BE2C (cell line): ENCODE data around the gene TEKT3.

Experiments used
- DNase-seq: peaks from one replicate; pipeline ENCODE4 v3.0.0-alpha.2; 2020
- H3K27me3 ChIP-seq: fragments of 250-450 bp; sonication (Bioruptor Pico); 2 replicates; pipeline ENCODE4 v1.5.1; 2020; ENCODE audit warnings: mild to moderate bottlenecking
- H3K36me3 ChIP-seq: fragments of 250-450 bp; sonication (Bioruptor Pico); 2 replicates; pipeline ENCODE4 v1.5.1; 2020; ENCODE audit warnings: mild to moderate bottlenecking
- H3K4me1 ChIP-seq: fragments of 250-450 bp; sonication (Bioruptor Pico); 2 replicates; pipeline ENCODE4 v1.5.1; 2020
- H3K4me3 ChIP-seq: 2 replicates; pipeline ENCODE4 v1.5.1; 2011; ENCODE audit warnings: low read depth, low read length
- H3K9me3 ChIP-seq: fragments of 250-450 bp; sonication (Bioruptor Pico); 2 replicates; pipeline ENCODE4 v1.5.1; 2020
- TF ChIP-seq, protein P1 (sequence below): IDR thresholded peaks from 2 replicates; pipeline ENCODE4 v1.5.1; 2012; ENCODE audit warnings: mild to moderate bottlenecking, low read depth, low read length

The TEKT3 gene

DNA sequence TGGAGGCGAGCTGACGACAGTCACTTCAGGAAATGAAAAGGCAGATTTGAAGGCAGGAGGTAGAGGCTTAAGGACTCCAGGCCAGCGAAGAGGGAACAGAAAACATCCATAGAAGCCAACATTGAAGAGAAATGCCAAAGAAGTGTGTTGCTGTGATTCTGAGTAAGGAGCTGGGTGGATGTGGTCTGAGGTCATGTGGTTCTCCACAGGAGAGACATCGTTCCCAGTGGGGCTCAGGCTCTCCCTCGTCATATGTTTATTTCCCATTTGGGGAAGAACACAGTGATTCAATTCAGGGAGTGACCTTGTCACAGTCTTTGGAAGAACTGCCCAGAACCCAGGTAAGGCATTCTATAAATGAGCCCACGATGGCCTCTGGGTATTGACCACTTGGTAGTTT is 69.7 kb downstream of the TEKT3 start:
- Histone ChIP-seq H3K36me3 (no peaks in the 10 kb centered on the region), H3K4me1 (no peaks in the 10 kb centered on the region), H3K27me3 (no peaks in the 10 kb centered on the region), H3K9me3 (no peaks in the 10 kb centered on the region), H3K4me3 (no peak overlapping the region)
- TF ChIP-seq, protein P1, sequence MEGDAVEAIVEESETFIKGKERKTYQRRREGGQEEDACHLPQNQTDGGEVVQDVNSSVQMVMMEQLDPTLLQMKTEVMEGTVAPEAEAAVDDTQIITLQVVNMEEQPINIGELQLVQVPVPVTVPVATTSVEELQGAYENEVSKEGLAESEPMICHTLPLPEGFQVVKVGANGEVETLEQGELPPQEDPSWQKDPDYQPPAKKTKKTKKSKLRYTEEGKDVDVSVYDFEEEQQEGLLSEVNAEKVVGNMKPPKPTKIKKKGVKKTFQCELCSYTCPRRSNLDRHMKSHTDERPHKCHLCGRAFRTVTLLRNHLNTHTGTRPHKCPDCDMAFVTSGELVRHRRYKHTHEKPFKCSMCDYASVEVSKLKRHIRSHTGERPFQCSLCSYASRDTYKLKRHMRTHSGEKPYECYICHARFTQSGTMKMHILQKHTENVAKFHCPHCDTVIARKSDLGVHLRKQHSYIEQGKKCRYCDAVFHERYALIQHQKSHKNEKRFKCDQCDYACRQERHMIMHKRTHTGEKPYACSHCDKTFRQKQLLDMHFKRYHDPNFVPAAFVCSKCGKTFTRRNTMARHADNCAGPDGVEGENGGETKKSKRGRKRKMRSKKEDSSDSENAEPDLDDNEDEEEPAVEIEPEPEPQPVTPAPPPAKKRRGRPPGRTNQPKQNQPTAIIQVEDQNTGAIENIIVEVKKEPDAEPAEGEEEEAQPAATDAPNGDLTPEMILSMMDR = no peak
- DNase-seq = no peak

GRCh38 chr17:15270628-15271381 is 70.6 kb downstream of the TEKT3 start:
- DNase-seq = no peak

GRCh38 chr17:15269780-15270089 is 71.7 kb downstream of the TEKT3 start:
- no peaks in the 10 kb centered on the region for H3K27me3 ChIP-seq
- no peak overlapping the region for H3K4me3 ChIP-seq
- no peak for DNase-seq
- TF ChIP-seq, protein P1 = no peak
- H3K36me3 ChIP-seq = no peaks in the 10 kb centered on the region
- H3K9me3 ChIP-seq = no peaks in the 10 kb centered on the region
- H3K4me1 ChIP-seq = no peaks in the 10 kb centered on the region

More at GRCh38 chr17:15270628-15271381, 70.6 kb downstream of the TEKT3 start:
- Histone ChIP-seq H3K36me3 (no peaks in the 10 kb centered on the region), H3K4me1 (no peaks in the 10 kb centered on the region), H3K9me3 (no peaks in the 10 kb centered on the region), H3K27me3 (no peaks in the 10 kb centered on the region), H3K4me3 (no peak overlapping the region)
- TF ChIP-seq, protein P1 = no peak

GRCh38 chr17:15269087-15269779 is 72.2 kb downstream of the TEKT3 start:
- no peaks in the 10 kb centered on the region for H3K27me3 ChIP-seq
- no peaks in the 10 kb centered on the region for H3K4me1 ChIP-seq
- H3K4me3 ChIP-seq = no peak overlapping the region
- no peaks in the 10 kb centered on the region for H3K9me3 ChIP-seq
- no peak for DNase-seq
- no peaks in the 10 kb centered on the region for H3K36me3 ChIP-seq
- TF ChIP-seq, protein P1 = no peak

DNA sequence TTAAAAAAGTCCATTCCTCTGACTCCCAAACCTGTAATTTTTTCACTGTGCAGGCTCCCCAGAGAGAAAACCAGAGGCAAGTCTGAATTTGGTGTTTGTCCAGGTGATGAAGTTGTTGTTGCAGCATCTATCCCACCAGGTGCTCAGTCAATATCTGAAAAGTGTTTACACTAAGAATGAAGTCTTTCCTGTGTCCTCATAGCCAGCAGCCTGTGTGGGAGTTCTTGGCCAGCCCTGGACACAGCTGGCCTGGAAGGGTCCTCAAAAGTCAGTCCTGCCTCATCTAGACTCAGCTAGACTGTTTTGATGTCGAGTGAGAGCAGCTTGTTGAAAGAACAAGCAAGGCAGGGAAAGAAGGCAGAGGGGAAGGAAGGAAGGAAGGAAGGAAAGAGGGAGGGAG is 72.9 kb downstream of the TEKT3 start:
- H3K36me3 ChIP-seq = no peaks in the 10 kb centered on the region
- H3K27me3 ChIP-seq = no peaks in the 10 kb centered on the region
- no peak for DNase-seq
- H3K9me3 ChIP-seq = no peaks in the 10 kb centered on the region
- H3K4me1 ChIP-seq = no peaks in the 10 kb centered on the region
- TF ChIP-seq, protein P1 = no peak
- H3K4me3 ChIP-seq = no peak overlapping the region

DNA sequence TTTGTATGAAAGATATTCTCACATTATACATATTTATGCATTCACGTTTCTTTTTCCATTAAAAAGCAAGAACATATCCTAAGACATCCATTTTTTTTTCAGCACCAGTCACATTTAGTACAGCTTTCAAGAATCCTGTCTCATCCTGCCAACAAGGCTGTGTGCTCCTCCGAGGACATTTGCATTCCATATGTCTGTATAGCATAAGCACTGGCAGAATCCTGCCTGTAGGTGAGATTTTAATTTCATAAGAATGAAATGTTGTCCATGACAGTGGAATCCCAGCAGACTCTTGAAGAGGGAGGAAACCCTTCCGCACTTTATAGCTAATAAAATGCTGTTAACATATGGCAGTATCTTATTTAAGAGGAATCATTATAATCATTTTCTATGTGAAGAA is 73.4 kb downstream of the TEKT3 start:
- no peaks in the 10 kb centered on the region for H3K27me3 ChIP-seq
- H3K4me3 ChIP-seq = no peak overlapping the region
- no peaks in the 10 kb centered on the region for H3K9me3 ChIP-seq
- no peaks in the 10 kb centered on the region for H3K36me3 ChIP-seq
- DNase-seq = no peak
- TF ChIP-seq, protein P1 = no peak
- no peaks in the 10 kb centered on the region for H3K4me1 ChIP-seq
